Measurements from ENCODE around the gene KDM3B. TPM values are rescaled to one million over a fixed set of nuclear protein-coding genes. Genes with fewer than 3 reads are reported as not detected.

KDM3B gene
- total and polyA plus RNA-seq, 9 of the 15 experiments (the other 6 are each of a cell fraction or from before 2014, with no cell fraction given): 13.8 to 62.8 (median 41.9) TPM

DNA sequence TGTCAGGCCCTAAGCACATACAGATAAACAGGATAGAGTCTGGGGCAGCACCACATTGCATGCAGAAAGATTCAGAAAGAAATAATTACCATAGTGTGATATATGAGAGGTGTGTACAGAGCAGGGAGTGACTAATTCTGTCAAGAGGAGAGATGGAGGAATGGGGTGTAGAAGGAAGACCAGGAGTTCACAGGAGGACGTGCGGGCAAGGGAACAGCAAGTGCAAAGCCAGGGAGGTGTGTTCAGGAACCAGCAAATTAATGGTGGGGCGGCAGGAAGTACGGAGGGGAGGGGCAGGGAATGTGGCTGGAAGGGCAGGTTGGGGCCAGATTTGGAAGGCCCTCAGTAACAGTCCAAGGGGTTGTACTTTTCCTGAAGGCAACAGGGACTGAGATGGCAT, 130.2 kb downstream of the KDM3B start:
- DNase-seq (ENCODE audit: extremely low read depth in 1 of 4, low spot score in 3 of 4): no peak
- in situ Hi-C loops (cut with MboI): no loop called here
- Histone ChIP-seq H3K27me3 (ENCODE audit: control insufficient read depth in 2 of 2, insufficient read depth in 2 of 2, low read length in 2 of 2) (no peaks in the 10 kb centered on the region), H3K36me3 (ENCODE audit: control insufficient read depth, insufficient read depth, low read length) (no peaks in the 10 kb centered on the region), H3K9me3 (replicated peaks; ENCODE audit: control insufficient read depth, insufficient read depth, low read depth, low read length) (no peaks in the 10 kb centered on the region), H2AFZ (ENCODE audit: low read depth, low read length) (no peak overlapping the region), H3K79me2 (ENCODE audit: control insufficient read depth, insufficient read depth, low read length) (no peaks in the 10 kb centered on the region), H3K27ac (ENCODE audit: extremely low read depth, low read depth, low read length) (no peak overlapping the region), H3K9ac (ENCODE audit: insufficient read depth in 1 of 2, low read depth in 2 of 2, low read length in 2 of 2) (no peak overlapping the region; a peak in 1 of 4 replicates), H3K4me1 (replicated peaks in 1 of 2; ENCODE audit: control insufficient read depth in 2 of 2, insufficient read depth in 2 of 2, low read length in 2 of 2) (peaks cover 4 to 5% of the 10 kb centered on the region in 2 experiments; a peak in 4 of 5 replicates), H3K9me1 (ENCODE audit: control insufficient read depth, insufficient read depth, low read length) (no peaks in the 10 kb centered on the region), H3K4me3 (no peak overlapping the region), H4K20me1 (replicated peaks; ENCODE audit: control insufficient read depth, insufficient read depth, low read length) (no peaks in the 10 kb centered on the region), H3K4me2 (ENCODE audit: insufficient read depth, low read length) (no peak overlapping the region)
- ChIA-PET POLR2A (interaction anchor here (0.8 to 1.7 kb wide), 4 partner anchors 11 to 290 kb away, joined by 3 to 8 read pairs (median 3); partner anchors contain the start of gene EGR1), CTCF (ENCODE audit: low intra/inter-chr PET ratio) (no interaction called here)
- ATAC-seq: peak; percentile 42
- WGBS (ENCODE audit: insufficient coverage, low coverage, missing lambda C conversion rate): 28% methylated on average over 4 of the region's 4 CpGs
- no peak for FAIRE-seq
- TF ChIP-seq ZBED1 (IDR thresholded peaks at IDR 0.05) (no peak), SPI1 (IDR thresholded peaks at IDR 0.05; ENCODE audit: borderline replicate concordance, low read depth, low read length) (no peak)
- BruUV-seq (replicated peaks): no TSS peak
- intact Hi-C loops (cut with micrococcal nuclease): no loop called here

Small RNA genes within 50 kb of the gene (small RNA-seq; reads per million reads assigned to genes)
- not detected for gene AC113403.1

Other genes starting within 250 kb of the KDM3B start
Only the 7 nearest of the 11 such genes appear.
- 40.8 and 44.9 TPM in 2 replicates for gene KIF20A, start 173.6 kb upstream of the KDM3B start, total RNA-seq (2014; rRNA removed)
- gene KIF20A, start 173.6 kb upstream of the KDM3B start, total RNA-seq (2014; rRNA removed; fragmentation: Illumina TruSeq; extraction: Trizol): 61.2 and 63.1 TPM in 2 replicates
- gene KIF20A, start 173.6 kb upstream of the KDM3B start, total RNA-seq (2015; rRNA removed; fragmentation: Illumina TruSeq; extraction: Trizol): 51.9 and 55.5 TPM in 2 replicates
- gene KIF20A, start 173.6 kb upstream of the KDM3B start, total RNA-seq (2021): 49.0 and 52.6 TPM in 2 replicates
- gene KIF20A, start 173.6 kb upstream of the KDM3B start, polyA plus RNA-seq (2011; rRNA removed): 53.9 and 57.0 TPM in 2 replicates
- gene KIF20A, start 173.6 kb upstream of the KDM3B start, polyA plus RNA-seq (2014; fragmentation: Illumina TruSeq; extraction: Trizol): 52.3 and 59.6 TPM in 2 replicates
- gene KIF20A, start 173.6 kb upstream of the KDM3B start, polyA plus RNA-seq (2014; fragmentation: Nextera tagmentation; extraction: Ambion mirVana): 10 to 100 TPM; 39.8 to 58.7 TPM
- 36.8 and 39.6 TPM in 2 replicates for gene KIF20A, start 173.6 kb upstream of the KDM3B start, polyA plus RNA-seq (2014; rRNA removed)
- 34.5 and 44.1 TPM in 2 replicates for gene CDC23, start 139.4 kb upstream of the KDM3B start, total RNA-seq (2014; rRNA removed)
- gene CDC23, start 139.4 kb upstream of the KDM3B start, total RNA-seq (2014; rRNA removed; fragmentation: Illumina TruSeq; extraction: Trizol): 65.5 and 70.7 TPM in 2 replicates
- 54.8 and 58.4 TPM in 2 replicates for gene CDC23, start 139.4 kb upstream of the KDM3B start, total RNA-seq (2015; rRNA removed; fragmentation: Illumina TruSeq; extraction: Trizol)
- gene CDC23, start 139.4 kb upstream of the KDM3B start, total RNA-seq (2021): 53.0 and 63.2 TPM in 2 replicates
- 88.2 and 103 TPM in 2 replicates for gene CDC23, start 139.4 kb upstream of the KDM3B start, polyA plus RNA-seq (2011; rRNA removed)
- gene CDC23, start 139.4 kb upstream of the KDM3B start, polyA plus RNA-seq (2014; fragmentation: Illumina TruSeq; extraction: Trizol): 64.9 and 77.9 TPM in 2 replicates
- gene CDC23, start 139.4 kb upstream of the KDM3B start, polyA plus RNA-seq (2014; fragmentation: Nextera tagmentation; extraction: Ambion mirVana): 100 to 1,000 TPM; 123 to 157 TPM
- 56.1 and 58.0 TPM in 2 replicates for gene CDC23, start 139.4 kb upstream of the KDM3B start, polyA plus RNA-seq (2014; rRNA removed)
- gene GFRA3, start 78.1 kb upstream of the KDM3B start, total RNA-seq (2014; rRNA removed): not detected in 2 replicates
- not detected in 2 replicates for gene GFRA3, start 78.1 kb upstream of the KDM3B start, total RNA-seq (2014; rRNA removed; fragmentation: Illumina TruSeq; extraction: Trizol)
- not detected in 2 replicates for gene GFRA3, start 78.1 kb upstream of the KDM3B start, total RNA-seq (2015; rRNA removed; fragmentation: Illumina TruSeq; extraction: Trizol)
- gene GFRA3, start 78.1 kb upstream of the KDM3B start, total RNA-seq (2021): not detected in 2 replicates
- gene GFRA3, start 78.1 kb upstream of the KDM3B start, polyA plus RNA-seq (2011; rRNA removed): 0.08 and 0.42 TPM in 2 replicates
- 0.09 and 0.10 TPM in 2 replicates for gene GFRA3, start 78.1 kb upstream of the KDM3B start, polyA plus RNA-seq (2014; fragmentation: Illumina TruSeq; extraction: Trizol)
- gene GFRA3, start 78.1 kb upstream of the KDM3B start, polyA plus RNA-seq (2014; fragmentation: Nextera tagmentation; extraction: Ambion mirVana): not detected
- 0.05 and 0.12 TPM in 2 replicates for gene GFRA3, start 78.1 kb upstream of the KDM3B start, polyA plus RNA-seq (2014; rRNA removed)
- 19.1 and 19.5 TPM in 2 replicates for gene CDC25C, start 20.9 kb upstream of the KDM3B start, total RNA-seq (2014; rRNA removed)
- 32.3 and 41.4 TPM in 2 replicates for gene CDC25C, start 20.9 kb upstream of the KDM3B start, total RNA-seq (2014; rRNA removed; fragmentation: Illumina TruSeq; extraction: Trizol)
- gene CDC25C, start 20.9 kb upstream of the KDM3B start, total RNA-seq (2015; rRNA removed; fragmentation: Illumina TruSeq; extraction: Trizol): 22.5 and 23.1 TPM in 2 replicates
- 18.2 and 19.6 TPM in 2 replicates for gene CDC25C, start 20.9 kb upstream of the KDM3B start, total RNA-seq (2021)
- gene CDC25C, start 20.9 kb upstream of the KDM3B start, polyA plus RNA-seq (2011; rRNA removed): 62.1 and 63.7 TPM in 2 replicates
- 30.1 and 31.9 TPM in 2 replicates for gene CDC25C, start 20.9 kb upstream of the KDM3B start, polyA plus RNA-seq (2014; fragmentation: Illumina TruSeq; extraction: Trizol)
- 10 to 100 TPM; 32.2 to 50.4 TPM for gene CDC25C, start 20.9 kb upstream of the KDM3B start, polyA plus RNA-seq (2014; fragmentation: Nextera tagmentation; extraction: Ambion mirVana)
- gene CDC25C, start 20.9 kb upstream of the KDM3B start, polyA plus RNA-seq (2014; rRNA removed): 25.7 and 29.3 TPM in 2 replicates
- 27.8 and 32.3 TPM in 2 replicates for gene FAM53C, start 14.4 kb upstream of the KDM3B start, total RNA-seq (2014; rRNA removed)
- gene FAM53C, start 14.4 kb upstream of the KDM3B start, total RNA-seq (2014; rRNA removed; fragmentation: Illumina TruSeq; extraction: Trizol): 21.6 and 22.0 TPM in 2 replicates
- gene FAM53C, start 14.4 kb upstream of the KDM3B start, total RNA-seq (2015; rRNA removed; fragmentation: Illumina TruSeq; extraction: Trizol): 24.2 and 24.4 TPM in 2 replicates
- 34.6 and 38.5 TPM in 2 replicates for gene FAM53C, start 14.4 kb upstream of the KDM3B start, total RNA-seq (2021)
- 29.8 and 35.4 TPM in 2 replicates for gene FAM53C, start 14.4 kb upstream of the KDM3B start, polyA plus RNA-seq (2011; rRNA removed)
- gene FAM53C, start 14.4 kb upstream of the KDM3B start, polyA plus RNA-seq (2014; fragmentation: Illumina TruSeq; extraction: Trizol): 30.0 and 37.3 TPM in 2 replicates
- 10 to 100 TPM in 1 of 2 experiments, 1 to 10 TPM in 1; 9.7 to 11.1 TPM for gene FAM53C, start 14.4 kb upstream of the KDM3B start, polyA plus RNA-seq (2014; fragmentation: Nextera tagmentation; extraction: Ambion mirVana)
- gene FAM53C, start 14.4 kb upstream of the KDM3B start, polyA plus RNA-seq (2014; rRNA removed): 24.1 and 25.2 TPM in 2 replicates
- gene REEP2, start 86.4 kb downstream of the KDM3B start, total RNA-seq (2014; rRNA removed): 0.09 and 0.49 TPM in 2 replicates
- 0.11 TPM in 1 of 2 replicates, not detected in the other for gene REEP2, start 86.4 kb downstream of the KDM3B start, total RNA-seq (2014; rRNA removed; fragmentation: Illumina TruSeq; extraction: Trizol)
- gene REEP2, start 86.4 kb downstream of the KDM3B start, total RNA-seq (2015; rRNA removed; fragmentation: Illumina TruSeq; extraction: Trizol): 0.26 and 0.29 TPM in 2 replicates
- gene REEP2, start 86.4 kb downstream of the KDM3B start, total RNA-seq (2021): 0.44 and 0.63 TPM in 2 replicates
- 0.69 and 1.1 TPM in 2 replicates for gene REEP2, start 86.4 kb downstream of the KDM3B start, polyA plus RNA-seq (2011; rRNA removed)
- 0.13 and 0.54 TPM in 2 replicates for gene REEP2, start 86.4 kb downstream of the KDM3B start, polyA plus RNA-seq (2014; fragmentation: Illumina TruSeq; extraction: Trizol)
- gene REEP2, start 86.4 kb downstream of the KDM3B start, polyA plus RNA-seq (2014; fragmentation: Nextera tagmentation; extraction: Ambion mirVana): under 1 TPM in 1 of 2 experiments, not detected in 1; 0.03 TPM
- gene REEP2, start 86.4 kb downstream of the KDM3B start, polyA plus RNA-seq (2014; rRNA removed): 0.05 and 0.32 TPM in 2 replicates
- 10.1 and 32.7 TPM in 2 replicates for gene EGR1, start 112.8 kb downstream of the KDM3B start, total RNA-seq (2014; rRNA removed)
- 12.0 and 19.7 TPM in 2 replicates for gene EGR1, start 112.8 kb downstream of the KDM3B start, total RNA-seq (2014; rRNA removed; fragmentation: Illumina TruSeq; extraction: Trizol)
- gene EGR1, start 112.8 kb downstream of the KDM3B start, total RNA-seq (2015; rRNA removed; fragmentation: Illumina TruSeq; extraction: Trizol): 1.3 and 1.7 TPM in 2 replicates
- 77.0 and 135 TPM in 2 replicates for gene EGR1, start 112.8 kb downstream of the KDM3B start, total RNA-seq (2021)
- 9.0 and 12.2 TPM in 2 replicates for gene EGR1, start 112.8 kb downstream of the KDM3B start, polyA plus RNA-seq (2011; rRNA removed)
- 78.6 and 132 TPM in 2 replicates for gene EGR1, start 112.8 kb downstream of the KDM3B start, polyA plus RNA-seq (2014; fragmentation: Illumina TruSeq; extraction: Trizol)
- gene EGR1, start 112.8 kb downstream of the KDM3B start, polyA plus RNA-seq (2014; fragmentation: Nextera tagmentation; extraction: Ambion mirVana): 10 to 100 TPM; 21.5 to 43.6 TPM
- 54.7 and 102 TPM in 2 replicates for gene EGR1, start 112.8 kb downstream of the KDM3B start, polyA plus RNA-seq (2014; rRNA removed)